ENCODE results near the gene SYNPO. TPM values are rescaled to one million over a fixed set of nuclear protein-coding genes. Genes with fewer than 3 reads are reported as not detected.

The SYNPO gene
- total RNA-seq, 2 donors from 2014 or later = 503 to 769 TPM

DNA sequence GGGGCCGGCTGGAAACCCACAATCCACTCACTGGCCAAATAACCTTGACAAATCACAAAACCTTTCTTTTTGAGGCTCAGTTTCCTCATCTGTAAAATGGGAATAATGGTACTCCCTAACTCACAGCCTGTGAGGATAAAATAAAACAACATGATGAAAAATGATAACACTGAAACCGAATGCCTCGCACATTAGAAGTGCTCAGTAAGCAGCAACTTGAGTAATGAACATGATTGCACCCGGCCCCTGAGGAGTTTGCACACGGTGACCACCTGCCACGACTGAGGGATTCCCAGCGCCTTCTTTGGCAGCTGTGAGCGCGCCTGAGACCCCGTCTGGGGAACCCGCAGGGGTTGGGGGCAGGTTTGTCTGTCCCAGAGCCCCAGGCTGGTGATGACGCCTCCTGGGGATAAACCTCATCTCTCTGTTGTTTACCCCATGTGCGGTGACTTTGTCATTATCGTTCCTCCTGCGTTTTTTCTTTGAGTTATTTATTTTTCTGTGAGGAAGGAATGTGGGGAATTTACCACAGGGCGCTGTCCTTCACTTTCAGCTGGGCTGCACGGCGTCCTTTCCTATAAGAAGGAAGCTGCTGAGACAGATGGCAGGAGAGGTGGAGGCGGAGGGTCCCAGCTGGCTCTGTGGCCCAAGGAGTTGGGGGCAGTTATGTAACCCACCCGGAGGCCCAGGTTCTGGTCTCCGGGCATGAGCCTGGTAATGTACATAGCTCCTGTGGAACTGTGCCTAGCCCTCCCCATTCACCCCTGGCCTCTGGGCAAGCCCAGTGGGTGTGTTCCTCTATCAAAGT is 3.0 kb upstream of the SYNPO start:
- ATAC-seq = no peak
- DNase-seq = no peak
- intact Hi-C loops (cut with DNase I) = no loop called here

DNA sequence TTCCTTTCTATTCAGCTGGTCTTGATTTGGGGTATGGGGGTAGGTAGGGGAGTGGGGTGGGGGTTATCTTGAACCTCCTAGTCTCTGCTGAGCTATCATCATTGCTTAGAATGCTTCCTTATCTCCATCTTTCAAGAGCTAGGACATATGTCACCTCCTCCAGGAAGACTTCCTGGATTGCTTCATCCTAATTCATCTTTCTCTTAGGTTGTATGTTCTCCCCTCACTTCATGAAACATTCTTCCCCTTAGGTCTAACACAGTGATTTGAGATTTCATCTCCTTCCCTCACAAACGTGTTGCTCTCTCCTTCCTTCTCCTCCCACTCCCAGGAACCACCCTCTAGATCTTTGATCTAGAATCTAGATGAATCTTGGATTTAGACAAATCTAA is 2.4 kb upstream of the SYNPO start:
- ATAC-seq (no peak), DNase-seq (no peak)
- intact Hi-C loops (cut with DNase I) = no loop called here

DNA sequence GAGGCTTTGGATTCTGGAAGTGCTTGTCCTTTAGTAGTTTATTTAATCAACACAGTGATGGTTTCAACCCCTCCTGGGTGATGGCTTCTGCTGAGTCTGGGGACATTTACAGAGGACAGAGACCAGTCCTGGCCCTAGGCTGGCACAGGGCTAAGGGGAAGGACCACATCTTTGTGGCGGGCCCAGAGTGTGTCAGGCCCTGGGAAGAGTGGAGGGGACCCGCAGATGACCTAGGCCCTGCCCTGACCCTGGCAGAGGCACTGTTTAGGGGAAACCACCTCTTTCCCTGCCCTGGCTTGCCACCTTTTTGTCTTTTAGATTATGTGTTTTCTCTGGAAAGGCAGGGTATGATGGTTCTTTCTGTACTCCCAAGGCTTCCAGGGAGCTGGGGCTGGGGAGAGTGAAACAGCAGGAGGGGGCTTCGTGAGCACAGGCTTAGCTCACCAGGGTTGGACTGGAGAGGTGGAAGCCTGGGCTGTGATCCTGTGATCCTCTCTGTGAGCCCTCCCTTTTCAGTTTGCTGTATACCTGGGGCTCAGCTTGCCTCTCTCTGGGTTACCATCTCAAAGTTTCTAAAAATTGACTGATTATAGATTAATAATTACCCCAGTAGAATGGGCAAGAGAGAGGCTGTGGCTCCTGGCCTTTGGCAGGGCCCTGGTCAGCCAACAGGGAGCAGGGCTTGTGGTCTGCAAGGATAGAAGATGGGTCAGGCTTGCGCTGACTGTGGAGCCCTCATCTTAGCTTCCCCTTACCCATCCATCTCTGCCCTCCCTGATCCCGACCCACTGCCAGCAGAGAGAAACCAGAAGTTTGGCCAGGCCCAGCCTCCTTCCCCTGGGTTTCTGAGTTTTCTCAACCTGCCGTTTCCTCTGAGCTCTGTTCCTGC is 1.7 kb upstream of the SYNPO start:
- DNase-seq = no peak
- ATAC-seq = no peak
- intact Hi-C loops (cut with DNase I) = no loop called here

DNA sequence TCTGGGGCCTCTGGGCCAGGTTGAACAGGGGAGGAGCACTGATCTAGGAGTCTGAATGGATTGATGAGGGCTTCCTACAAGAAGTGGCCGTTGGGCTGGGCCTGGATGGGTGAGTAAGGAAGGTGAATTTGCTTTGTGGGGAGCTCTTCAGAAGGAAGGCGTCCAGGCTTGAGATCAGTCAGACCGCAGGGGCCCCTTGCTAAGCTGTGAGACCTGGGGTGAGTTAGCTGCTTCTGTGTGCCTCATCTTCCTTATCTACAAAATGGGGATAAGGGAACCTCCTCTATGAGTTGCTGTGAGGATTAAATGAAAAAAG is 1.1 kb upstream of the SYNPO start:
- intact Hi-C loops (cut with DNase I) = no loop called here
- no peak for ATAC-seq

DNA sequence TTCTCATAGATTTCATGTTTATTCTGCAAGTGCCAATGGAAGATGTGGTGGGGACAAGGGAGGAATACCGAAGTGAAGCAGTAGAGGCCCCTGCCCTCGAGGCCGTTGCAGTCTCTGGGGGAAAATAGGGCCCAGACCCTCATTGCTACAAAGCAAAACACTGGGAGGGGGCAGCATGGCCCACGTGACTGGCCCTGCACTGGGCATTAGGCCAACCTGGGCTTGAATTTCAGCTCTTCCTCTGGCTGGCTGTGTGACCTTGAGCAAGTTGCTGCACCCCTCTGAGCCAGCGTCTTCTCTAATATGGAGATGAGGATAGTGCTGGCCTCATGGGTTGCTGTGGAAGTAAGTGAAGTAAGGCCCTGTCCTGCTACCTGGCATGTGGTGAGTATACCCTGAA is 709 bp upstream of the SYNPO start:
- no peak for DNase-seq
- intact Hi-C loops (cut with DNase I) = loop anchor here in 1 of 2 donors (2.0 kb wide), 1 partner anchor 21 kb away; no protein-coding TSS in a partner anchor

More for the DNA sequence above, 1.1 kb upstream of the SYNPO start:
- no peak for DNase-seq

DNA sequence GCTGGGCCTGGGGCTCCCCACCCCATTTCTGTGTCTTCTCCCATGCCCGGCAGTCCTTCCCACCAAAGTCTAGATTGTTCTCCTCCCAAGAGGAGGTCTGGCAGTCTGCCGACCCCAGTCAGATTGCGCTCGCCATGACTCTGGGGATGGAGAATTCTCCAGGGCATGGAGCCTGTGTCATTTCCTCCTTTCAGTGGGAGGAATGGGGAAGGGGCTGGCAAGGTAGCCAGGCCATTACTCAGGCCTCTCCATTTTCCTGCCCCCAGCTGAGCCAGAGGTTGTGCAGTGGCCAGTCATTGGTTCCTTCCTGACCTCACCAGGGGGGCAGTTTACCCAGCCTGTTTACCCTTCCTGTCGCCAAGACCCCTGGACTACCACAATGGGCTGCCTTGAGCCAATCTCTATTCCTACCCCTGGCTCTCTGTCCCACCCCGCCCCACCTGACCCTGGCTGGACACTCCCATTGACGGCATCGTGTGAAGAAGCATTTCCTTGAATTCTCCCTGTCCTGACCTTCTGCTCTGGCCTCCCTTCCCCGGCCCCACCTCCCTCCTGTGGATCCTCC is 628 bp downstream of the SYNPO start:
- peak; percentile 84 for DNase-seq
- intact Hi-C loops (cut with DNase I) = loop anchor here in 1 of 2 donors (2.0 kb wide), 1 partner anchor 22 kb away; no protein-coding TSS in a partner anchor
- peak; percentile 23 to 40 for ATAC-seq

More for the DNA sequence above, 709 bp upstream of the SYNPO start:
- no peak for ATAC-seq

DNA sequence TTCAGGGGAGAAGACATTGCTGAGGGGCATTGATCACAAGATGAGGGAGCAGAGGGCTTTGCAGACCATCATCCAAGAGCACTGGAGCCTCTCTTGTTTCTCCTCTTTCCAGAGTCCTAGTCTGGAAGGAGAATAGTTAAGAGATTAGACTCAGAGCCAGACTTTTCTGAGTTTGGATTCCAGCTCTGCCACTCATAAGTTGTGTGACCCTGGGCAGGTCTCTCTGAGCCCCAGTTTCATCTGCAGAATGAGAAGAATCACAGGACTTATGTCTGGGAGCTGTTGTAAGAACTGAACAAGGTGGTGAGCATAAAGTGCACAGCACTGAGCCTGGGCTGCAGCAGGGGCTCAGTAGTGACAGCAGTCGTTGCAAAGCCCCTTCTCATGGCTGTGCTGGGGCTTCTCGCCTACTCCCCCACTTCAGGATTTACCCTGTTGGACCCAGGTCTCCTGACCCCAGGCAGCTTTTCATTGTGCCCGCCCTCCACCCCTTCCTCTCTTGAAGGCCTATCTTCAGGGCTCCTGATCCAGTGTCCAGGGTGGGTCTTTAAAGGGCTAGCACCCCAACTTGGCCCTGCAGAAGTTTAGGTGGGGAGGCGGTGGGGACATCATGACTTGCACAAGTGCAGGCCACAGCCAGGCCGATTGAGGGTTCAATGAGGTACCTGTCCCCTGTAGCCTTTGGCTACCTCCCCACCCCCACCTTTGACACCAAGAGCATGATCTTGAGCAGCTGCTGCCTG is 1.5 kb downstream of the SYNPO start:
- DNase-seq = peak; percentile 14
- intact Hi-C loops (cut with DNase I) = loop anchor here in 1 of 2 donors (2.0 kb wide), 1 partner anchor 23 kb away; no protein-coding TSS in a partner anchor
- ATAC-seq = no peak

DNA sequence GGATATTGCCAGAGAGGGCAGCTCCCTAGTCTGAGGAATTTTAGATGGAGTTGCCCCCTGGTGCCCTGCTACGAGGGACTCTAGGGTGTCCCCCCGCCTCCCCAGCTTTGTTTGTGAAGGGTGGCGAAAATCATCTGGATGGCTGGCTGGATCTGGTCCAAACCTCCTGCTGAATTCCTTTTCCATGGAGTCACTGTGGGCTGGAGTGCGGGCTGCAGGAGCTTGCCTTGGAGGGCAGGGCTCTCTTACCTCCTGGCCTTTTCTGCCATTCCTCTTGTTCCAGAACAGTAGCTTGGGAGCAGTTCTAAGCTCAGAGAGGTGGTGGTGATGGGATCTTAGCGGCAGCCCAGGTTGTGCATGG is 2.1 kb downstream of the SYNPO start:
- intact Hi-C loops (cut with DNase I) = no loop called here
- peak; percentile 83 for DNase-seq
- peak; percentile 33 to 42 for ATAC-seq

DNA sequence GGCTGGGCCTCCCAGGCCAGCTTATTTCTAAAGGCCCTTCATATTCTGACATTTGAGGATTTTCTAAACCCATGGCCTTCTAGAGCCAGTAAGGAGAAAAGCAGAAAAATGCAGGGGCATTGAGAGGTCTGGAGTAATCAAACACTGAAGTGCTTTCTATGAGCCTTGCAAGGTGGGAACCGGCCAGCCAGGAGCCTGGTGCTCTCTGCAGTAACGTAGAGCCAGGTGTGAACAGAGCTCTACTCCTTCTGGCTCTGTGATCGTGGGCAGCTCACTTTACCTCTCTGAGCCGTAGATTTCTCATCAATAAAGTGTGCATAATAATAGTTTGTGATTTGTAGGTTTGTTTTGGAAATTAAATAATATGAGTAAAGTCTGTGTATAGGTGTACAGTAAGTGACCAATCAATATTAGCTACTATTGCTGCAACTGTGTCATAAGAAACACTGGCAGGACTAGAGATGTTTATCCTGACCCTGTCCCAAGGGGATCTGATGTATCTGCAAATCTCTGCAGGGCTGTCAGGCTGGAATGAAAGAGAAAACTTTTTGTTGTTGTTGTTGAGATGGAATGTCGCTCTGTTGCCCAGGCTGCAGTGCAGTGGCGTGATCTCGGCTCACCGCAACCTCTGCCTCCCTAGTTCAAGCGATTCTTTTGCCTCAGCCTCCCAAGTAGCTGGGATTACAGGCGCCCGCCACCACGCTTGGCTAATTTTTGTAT is 2.7 kb downstream of the SYNPO start:
- intact Hi-C loops (cut with DNase I) = no loop called here
- peak; percentile 3 for DNase-seq

DNA sequence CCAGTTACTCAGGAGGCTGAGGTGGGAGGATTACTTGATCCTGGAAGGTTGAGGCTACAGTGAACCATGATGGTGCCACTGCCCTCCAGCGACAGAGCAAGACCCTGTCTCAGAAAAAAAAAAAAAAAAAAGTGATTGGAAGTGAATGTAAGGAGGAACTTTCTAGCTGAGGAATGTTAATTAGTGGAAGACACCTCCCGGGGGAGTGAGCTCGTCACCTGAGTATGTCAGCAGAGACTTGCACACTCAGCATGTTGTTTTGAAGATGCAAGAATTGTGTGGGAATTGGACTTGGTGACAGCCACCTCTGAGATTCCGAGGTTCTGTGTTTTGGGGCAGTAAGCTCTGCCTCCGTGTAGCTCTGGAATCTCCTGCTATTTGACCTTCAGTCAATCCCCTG is 3.6 kb downstream of the SYNPO start:
- no peak for ATAC-seq
- intact Hi-C loops (cut with DNase I) = no loop called here
- DNase-seq = peak; percentile 8

More for the DNA sequence above, 2.7 kb downstream of the SYNPO start:
- ATAC-seq = no peak

DNA sequence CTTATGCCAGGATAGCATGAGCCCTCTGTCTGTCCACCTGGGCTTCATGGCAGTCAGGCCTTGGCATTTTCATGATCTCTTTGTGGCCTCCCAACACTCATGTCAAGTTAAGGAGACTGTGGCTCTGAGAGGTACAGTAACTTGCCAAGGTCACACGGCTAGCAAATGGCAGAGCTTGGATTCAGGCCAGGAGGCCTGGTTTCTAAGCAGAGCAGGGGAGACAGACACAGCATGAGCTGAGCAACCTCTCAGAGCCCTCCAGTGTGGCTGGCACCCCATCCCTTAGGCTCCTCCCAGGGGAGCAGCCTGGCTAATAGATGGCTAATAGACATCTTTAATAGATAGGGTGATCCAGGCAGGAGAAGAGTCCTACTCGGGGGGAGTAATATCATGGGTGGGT is 4.1 kb downstream of the SYNPO start:
- ATAC-seq (no peak), DNase-seq (peak; percentile 65)
- intact Hi-C loops (cut with DNase I) = no loop called here

DNA sequence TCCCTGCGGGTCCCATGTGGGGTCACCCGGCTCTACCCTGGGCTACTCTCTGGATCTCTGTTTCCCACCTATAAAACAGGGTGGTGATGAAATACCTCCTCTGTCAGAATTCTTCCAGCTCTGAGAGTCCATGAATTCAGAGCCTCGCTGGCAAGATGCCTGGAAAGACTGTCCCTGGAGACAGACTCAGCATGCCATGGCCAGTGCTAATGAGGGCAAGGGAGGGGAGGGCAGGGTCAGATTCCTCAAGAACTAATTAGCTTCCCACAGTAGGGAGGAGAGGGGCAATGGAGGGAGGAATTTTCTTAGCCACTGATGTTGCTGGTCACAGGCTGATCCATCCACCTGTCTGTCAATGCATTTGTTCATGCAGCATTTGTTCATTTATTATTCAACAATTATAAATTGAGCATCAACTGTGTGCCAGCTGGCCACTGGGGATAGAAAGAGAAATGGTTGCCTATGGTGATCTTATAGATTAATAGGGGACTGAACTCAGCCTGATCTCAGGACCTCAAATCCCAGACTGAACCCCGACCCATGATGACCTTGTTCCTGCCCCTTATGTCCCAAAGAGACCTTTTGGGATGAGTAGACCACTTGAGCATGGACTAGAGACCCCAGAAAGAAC is 4.7 kb downstream of the SYNPO start:
- peak; percentile 90 for DNase-seq
- intact Hi-C loops (cut with DNase I) = no loop called here
- ATAC-seq = peak in 1 of 2 donors; percentile 1

DNA sequence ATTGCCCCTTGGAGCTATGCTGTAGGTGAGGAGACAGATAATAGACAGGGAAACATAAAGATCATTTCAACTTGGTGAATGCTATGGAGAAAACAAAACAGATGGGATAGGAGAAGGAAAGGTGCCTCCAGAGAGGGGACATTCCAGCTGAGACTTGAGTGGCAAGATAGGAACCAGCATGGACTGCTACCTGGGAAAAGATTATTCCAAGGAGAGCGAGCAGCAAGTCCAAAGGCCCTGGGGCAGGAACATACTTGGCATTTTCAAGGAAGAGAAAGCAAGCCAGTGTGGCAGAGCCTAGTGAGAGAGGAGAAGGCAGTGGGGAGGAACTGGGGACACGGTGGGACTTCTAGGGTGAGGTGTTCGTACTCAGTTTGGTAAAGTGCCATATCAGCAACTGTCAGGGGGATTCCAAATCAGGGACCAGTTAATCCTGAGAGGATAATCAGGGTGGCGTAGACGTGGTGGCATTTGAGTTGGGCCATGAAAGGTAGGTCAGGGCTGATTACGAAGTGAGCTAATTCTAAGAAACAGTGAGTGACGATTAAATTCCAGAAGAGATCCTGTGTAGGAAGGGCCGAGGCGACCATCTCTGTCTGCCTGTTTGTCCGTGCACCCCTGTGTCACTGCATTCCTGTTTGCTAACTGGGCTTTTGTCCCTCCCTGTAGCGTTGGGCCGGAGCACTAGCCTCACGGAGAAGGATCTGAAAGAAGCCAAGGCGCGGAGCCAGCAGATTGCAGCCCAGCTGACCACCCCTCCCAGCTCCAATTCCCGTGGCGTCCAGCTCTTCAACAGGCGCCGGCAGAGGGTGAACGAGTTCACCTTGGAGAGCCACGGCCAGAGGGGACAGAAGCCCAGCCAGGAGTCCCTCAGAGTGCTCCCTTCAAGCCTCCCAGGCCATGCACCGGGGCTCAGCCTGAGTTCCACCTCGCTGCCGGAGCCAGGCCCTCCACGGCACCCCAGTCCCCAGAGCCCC is 7.1 kb downstream of the SYNPO start:
- peak; percentile 88 for DNase-seq
- intact Hi-C loops (cut with DNase I) = no loop called here

DNA sequence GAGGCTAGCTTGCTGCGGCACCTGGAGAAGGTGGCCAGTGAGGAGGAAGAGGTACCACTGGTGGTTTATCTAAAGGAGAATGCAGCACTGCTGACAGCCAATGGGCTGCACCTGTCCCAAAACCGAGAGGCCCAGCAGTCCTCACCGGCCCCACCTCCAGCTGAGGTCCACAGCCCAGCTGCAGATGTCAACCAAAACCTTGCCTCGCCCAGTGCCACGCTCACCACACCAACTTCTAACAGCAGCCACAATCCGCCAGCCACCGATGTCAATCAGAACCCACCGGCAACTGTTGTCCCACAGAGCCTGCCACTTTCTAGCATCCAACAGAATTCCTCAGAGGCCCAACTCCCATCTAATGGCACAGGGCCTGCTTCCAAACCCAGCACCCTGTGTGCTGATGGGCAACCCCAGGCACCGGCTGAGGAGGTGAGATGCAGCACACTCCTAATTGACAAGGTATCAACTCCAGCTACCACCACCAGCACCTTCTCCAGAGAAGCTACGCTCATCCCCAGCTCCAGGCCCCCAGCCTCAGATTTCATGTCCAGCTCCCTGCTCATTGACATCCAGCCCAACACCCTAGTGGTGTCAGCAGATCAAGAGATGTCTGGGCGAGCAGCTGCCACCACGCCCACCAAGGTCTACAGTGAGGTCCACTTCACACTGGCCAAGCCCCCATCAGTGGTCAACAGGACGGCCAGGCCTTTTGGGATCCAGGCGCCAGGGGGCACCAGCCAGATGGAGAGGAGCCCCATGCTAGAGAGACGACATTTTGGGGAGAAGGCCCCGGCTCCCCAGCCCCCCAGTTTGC is 8.0 kb downstream of the SYNPO start:
- DNase-seq (no peak), ATAC-seq (no peak)
- intact Hi-C loops (cut with DNase I) = no loop called here

More for the DNA sequence above, 7.1 kb downstream of the SYNPO start:
- ATAC-seq = peak; percentile 56 to 69

DNA sequence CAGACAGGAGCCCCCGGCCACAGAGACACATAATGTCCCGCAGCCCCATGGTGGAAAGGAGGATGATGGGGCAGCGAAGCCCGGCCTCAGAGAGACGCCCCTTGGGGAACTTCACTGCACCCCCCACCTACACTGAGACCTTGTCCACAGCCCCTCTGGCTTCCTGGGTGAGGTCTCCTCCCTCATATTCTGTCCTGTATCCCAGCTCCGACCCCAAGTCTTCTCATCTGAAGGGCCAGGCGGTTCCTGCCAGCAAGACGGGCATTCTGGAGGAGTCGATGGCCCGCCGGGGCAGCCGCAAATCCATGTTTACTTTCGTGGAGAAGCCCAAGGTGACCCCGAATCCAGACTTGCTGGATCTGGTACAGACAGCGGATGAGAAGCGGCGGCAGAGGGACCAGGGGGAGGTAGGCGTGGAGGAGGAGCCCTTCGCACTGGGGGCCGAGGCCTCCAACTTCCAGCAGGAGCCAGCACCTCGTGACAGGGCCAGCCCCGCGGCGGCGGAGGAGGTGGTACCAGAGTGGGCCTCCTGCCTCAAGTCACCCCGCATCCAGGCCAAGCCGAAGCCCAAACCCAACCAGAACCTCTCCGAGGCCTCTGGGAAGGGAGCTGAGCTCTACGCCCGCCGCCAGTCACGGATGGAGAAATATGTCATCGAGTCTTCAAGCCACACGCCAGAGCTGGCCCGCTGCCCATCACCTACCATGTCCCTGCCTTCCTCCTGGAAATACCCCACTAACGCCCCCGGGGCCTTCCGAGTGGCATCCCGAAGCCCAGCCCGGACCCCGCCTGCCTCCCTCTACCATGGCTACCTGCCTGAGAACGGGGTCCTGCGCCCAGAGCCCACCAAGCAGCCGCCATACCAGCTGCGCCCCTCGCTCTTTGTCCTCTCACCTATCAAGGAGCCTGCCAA is 8.9 kb downstream of the SYNPO start:
- intact Hi-C loops (cut with DNase I) = no loop called here
- DNase-seq (peak; percentile 80), ATAC-seq (peak; percentile 13 to 23)
